Stimulated activated CD4-positive, alpha-beta T cell treated with anti-CD3 and anti-CD28 coated beads, Interleukin-12 subunit alpha, Interleukin-12 subunit beta, amount 100 ng/mL, for 24 hours (primary cell): Measurements from ENCODE around the gene ATP10A.

Experiments used
- DNase-seq, 2 experiments: peaks; one replicate each; pipeline ENCODE4 v3.0.0-alpha.2; 2020; ENCODE audit warnings: low read depth in 2 of 2

Gene ATP10A

DNA sequence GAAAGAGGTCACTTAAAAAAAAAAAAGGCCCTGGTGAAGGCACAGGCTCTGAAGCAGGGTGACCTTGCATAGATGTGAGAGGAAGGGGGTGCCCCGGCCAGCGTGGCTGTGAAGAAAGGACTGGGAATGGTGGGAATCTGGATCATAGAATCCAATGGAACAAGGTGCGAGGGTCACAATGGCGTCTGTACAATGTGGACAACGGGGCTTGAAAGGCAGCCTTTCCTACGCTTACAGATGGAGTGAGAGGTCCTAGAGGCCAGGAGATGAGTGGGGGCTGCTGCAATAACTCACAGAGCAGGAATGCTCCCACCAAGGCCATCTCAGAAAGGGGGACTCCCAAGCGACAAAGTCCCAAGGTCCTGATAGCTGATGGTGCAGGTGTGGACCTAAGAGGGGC is 162.2 kb downstream of the ATP10A start:
- no peak for DNase-seq

DNA sequence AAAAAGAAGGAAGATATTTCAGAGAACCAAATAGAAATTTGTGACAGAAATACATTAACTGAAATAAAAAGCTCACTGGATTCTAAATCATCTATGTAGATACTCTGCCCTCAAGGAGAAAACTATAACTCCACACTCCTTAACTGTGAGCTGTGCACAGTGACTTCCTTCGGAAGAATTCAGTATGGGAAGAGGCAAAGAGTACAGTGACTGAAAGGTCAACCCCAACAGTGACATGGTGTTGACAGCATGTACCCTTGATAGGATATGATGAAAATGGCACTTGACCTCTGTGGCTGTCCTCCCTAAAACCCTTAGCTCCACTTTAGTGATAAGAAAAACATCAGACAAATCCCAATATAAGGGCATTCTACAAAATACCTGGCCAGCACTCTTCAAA is 165.5 kb downstream of the ATP10A start:
- no peak for DNase-seq

DNA sequence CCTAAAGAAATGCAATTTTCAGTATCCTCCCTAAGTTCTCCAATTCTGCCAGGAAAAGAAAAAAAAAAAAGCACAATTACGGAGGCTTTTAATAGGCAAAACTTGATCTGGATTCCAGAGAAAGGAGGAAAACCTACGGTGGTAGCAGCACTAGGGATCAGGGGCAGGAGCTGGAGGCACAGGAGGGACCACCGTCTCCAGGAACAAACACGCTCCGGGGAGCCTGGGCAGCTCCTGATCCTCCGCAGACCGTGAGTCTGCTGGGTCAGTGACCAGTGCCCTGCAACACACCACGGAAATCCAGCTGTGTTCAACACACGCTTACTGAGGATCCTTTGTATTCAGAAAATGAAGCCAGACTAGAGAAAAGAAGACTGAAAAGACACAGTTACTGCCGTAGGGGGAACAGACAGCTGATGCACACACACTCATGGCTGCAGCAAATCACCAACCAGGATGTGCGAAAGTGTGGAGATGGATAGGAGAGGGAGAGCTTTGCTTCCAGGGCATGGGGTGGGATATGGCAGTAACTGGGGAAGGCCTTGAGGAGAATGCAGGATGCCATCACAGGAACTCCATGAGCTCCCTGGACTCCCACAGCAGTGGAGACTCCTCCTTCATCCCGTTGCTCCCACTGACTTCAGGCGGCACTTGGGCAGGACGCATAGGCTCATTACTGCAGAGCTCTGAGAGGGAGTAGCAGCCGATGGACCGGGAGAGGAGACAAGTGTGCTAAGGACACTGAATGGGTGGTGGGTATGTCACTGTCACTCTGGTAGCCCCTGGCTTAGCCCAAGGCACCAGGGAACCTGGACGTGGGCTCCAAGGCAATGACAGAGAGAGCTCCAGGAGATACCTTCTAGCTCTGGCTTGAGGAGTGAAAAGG is 167.0 kb downstream of the ATP10A start:
- no peak for DNase-seq

DNA sequence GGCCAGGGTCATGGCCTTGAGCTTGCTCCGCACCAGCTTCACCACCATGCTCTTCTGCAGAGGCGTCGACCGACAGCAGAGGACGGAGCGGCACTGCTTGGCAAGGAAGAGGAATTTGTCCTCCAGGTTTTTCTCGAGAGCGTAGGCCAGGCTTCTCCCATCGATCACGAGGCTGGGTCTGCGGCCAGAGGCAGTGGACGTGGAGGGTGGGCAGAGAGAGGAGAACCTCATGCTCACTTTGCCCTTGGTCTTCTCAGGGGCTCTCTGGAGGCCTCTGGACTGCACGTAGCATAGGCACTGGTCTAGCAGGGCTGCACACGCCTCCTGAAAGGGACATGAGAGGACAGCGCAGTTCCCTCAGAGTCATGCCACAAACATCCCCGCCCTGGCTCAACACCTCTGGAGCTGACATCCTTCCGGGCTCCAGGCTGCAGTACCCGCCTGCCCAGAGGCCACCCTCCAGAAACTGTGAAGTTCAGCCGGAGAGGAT is 168.3 kb downstream of the ATP10A start:
- no peak for DNase-seq

DNA sequence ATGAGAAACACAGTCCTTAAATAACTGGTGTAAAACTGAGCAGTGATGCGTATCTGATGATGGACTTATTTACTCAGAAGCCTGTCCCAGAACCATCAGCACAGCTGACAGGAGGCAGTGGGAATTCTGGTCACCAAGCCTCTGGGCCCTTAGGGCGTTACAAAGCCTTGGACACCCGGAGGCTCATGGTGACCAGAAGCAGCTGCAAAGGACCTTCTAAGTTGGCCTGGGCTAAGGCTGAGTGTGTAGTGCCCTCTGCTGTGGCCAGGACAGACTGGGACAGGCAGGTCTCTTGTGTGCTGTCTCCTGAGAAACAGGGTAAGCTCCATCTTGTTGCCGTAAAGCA is 168.9 kb downstream of the ATP10A start:
- DNase-seq: no peak

DNA sequence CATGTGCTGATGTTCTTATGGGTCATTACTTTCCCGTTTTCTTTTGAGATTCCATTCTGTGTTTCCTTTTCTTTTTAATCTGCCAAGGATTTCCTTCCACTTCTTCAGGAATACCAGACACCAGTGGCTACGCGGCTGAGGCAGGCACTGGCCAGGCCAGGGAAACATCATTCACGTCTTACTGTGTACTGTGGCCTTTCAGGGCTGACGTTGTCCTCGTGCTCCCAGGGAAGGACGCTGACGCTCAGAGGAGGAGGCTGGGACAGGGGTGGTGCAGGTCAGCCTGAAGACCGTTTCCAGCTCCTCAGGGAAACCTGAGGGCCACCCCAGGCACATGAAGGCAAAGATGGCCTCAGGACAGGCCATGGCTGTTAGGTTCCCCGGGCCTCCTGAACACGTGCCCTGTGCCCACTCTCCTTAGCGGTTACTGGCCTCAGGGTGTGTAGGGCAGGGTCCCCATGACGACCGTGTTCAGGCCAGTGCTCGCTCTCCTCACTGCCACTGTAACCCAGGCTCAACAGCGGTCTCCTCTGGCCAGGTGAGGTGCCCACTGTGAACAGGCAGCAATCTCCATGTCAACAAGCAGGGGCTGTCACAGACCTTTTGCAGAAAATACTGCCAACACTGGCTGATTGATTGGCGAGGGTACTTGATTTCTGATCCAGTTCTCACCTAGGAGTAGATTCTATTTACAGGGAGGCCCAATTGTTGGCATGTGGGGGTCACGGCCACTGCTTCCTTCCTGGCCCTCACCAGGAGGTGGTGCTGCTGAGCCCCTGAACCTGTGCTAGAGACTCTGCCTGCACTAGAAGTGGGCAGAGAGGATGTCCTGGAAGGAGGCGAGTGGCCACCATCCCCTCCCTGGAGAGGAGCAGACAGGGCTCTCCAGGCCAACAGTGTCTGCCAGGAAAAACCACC is 169.5 kb downstream of the ATP10A start:
- peak in 1 of 2 experiments; percentile 29 for DNase-seq

DNA sequence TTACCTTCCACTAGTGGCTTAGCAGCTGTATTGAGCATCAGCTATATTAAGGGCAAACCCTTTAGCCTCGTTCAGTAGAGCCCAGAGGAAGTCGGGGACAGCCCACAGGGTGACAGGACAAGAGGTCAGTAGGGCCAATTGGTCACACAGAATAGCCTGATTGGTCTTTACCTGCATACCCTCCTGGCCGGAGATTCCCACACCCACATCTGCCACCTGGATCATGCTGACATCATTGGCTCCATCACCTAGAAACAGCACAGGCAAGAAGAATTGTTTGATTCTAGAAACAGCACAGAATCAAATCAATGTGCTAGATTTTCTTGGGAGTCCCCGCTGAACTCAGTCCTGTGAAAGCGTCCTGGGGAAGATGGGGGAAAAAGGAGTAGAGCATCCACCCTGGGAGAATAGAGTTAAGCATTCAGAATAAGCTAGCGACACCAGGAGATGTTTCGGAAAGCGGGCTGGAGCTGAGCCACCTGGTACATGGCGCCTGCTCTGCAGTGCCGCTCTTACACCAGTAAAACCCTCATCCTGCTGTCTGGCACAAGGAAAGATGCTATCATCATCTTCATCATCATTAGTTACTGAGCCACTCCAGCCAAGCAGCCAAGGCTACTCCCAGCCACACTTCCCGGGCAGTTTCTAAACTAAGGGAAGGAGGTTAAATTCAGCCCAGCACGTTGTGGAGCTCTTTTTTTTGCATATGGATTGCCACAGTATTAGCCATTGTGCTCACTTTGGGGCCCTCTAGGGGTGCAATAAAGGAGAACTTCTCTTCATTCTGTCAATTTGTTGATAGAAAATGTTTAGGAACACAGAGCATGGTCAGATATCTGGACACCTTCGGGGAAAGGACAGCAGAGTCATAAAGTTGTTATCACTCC is 171.3 kb downstream of the ATP10A start:
- no peak for DNase-seq

DNA sequence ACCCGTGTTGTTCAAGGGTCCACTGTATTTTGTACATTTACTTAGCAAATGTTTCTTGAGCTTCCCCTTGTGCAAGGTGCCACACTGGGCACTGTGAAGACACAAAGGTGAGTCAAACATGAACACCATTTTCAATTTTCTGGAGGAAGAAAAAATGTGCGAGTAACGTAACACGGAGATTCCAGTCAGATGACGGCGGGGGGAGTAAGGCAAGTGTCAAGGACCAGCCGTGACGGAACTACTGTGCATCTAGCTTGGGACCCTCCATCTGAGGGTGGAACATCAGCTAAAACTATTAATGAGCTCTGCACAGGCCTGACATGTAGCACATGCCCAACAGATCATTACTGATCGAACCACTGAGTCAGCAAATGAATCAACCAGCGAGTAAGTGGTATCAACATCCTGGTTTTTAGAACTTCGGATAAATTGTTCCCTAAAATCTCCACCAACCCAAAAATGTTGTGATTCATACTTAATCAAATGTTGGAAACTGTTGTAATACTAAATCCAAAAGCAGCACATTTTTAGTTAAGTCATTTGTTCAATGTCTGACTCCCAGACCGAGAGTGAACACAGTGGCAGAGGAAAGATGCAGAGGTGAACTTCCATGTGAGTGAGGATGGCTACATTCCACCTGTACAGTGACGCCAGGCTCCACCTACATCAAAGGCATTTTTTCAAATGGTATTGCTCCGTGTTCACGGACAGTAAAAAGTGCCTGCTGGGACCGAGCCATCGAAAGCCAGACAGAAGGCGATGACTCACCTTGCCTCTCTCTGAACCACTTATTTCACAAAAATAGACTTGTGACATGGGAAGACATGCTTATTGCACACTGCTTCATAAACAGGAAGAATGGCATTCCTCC is 172.2 kb downstream of the ATP10A start:
- DNase-seq: no peak

DNA sequence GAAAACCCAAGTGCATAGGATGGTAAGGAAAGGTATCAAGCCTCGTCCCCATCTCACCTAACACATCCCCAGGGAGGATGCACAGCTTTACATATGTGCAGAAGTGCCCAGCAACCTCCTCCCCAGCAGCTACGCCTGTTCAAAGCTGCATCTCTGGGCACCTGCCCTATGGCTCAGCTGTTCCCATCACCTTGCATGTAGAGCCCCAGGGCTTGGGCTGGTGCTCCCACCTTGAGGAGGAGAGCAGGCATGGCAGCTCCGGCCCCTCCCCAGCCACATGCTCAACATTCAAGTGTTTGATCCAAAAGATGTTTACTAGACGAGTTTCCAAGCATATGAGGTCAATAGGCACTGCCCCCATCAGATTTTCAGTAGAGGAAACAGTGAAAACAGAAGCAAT is 173.5 kb downstream of the ATP10A start:
- no peak for DNase-seq

DNA sequence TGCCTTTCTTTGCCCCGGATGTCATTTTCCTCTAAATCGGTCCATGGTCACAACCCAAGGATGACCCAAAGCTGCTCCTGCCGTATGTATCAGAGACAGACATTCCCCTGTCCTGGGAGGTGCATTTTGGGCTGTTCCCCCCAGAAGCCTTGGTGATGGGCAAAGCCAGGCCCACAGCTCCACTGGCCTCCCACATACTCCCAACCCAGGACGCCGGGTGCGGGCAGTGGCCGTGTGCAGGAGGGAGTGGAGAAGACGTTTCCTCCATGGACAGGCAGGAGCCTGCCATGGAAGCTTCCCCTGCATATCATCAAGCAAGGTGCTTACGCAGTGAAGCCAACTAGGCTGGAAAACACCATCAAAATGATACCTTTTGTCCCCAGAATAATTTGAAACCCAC is 175.0 kb downstream of the ATP10A start:
- DNase-seq: no peak

DNA sequence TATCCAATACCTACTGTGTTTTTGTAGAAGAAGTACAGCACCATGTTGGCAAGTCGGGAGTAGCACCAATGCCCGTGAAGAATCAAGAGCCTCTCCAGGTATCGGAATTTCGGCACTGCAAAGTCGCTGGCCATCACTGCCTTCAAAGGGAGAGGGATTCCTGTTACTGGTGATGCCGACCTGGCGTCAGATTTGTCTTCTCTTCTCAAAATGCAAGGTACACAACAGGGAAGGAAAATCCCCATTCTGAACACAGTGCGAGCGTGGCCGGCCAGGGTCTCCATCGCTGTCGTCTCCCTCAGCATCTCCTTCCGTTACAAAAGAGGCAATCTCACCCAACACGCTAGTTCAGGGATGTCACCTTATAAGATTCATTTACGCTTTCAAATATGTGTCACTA is 175.4 kb downstream of the ATP10A start:
- DNase-seq: no peak

DNA sequence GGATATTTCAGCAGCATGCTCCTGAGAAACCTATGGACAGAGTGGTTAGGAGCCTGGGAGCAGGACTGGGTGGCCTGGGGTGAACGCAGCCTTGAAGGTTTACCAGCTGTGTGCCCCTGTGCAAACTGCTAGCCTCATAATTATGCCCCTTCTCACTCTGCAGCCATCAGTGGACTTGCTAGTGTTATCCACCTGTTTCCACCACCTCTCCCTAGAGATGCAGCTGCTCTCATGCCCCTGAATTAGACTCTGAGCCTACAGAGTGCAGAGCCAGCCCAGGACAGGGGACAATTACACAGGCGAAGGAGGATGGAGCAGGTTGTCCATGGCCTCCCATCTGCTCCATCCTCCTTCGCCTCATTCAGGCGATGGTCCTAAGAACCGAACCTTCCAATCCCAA is 175.9 kb downstream of the ATP10A start:
- DNase-seq: no peak

DNA sequence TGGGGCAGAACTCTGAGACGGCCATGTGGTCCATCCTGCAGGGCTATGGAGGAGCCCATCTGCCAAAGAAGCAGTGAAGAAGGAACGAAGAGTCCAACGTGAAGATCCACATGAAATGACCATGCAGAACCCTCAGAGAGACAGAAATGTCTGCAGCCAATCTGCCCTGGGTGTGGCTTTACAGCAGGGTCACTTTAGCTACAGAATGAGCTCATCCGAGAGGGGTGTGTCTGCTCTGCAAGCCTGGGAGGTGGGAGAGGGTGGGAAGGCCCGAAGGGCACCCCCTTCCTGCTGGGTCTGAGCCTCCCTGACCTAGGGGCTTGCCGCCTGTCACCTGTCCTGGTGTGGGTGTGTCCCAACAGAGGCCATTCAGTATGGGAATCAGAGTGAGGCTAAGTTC is 176.3 kb downstream of the ATP10A start:
- DNase-seq: no peak

DNA sequence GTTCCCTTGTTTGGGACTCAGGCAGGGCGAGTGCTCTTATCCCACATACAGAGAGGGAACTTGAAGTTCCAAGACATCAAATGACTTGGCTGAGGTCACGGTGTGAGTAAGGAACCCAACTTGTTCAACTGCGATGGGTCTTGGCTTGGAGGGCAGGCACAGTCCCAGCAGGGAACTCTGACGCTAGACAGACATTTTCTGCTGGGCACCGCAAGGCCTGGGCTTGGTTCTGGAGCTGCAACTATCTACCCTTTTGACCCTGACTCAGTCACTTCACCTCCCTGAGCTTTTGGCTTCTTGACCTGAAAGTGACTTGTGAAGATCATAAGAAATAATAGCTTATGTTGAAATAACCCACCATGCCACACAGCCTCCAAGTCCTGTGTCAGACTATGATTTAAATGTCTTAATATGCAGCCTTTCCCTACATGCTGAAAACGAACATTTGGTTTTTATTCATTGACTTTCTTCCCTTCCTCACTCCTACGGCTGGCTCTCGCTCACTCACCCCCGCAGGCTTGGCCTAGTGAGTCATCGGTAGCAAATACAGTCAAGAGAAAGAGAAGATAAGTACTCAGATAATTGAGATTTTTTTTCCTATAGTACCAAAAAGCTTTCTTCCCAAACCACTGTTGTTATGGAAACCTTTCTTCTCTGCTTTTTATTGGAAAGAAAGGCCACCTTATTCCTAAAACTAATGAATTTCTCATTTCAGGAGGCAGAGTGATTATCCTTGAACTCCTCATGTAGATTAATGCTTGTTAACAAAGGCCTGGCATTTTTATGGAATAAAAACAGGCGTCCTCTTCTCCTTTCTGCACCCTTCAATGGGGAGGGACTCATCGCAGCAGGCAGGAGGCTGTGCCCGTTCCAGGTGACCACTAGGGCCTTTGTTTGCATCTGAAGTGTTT is 178.4 kb downstream of the ATP10A start:
- no peak for DNase-seq

DNA sequence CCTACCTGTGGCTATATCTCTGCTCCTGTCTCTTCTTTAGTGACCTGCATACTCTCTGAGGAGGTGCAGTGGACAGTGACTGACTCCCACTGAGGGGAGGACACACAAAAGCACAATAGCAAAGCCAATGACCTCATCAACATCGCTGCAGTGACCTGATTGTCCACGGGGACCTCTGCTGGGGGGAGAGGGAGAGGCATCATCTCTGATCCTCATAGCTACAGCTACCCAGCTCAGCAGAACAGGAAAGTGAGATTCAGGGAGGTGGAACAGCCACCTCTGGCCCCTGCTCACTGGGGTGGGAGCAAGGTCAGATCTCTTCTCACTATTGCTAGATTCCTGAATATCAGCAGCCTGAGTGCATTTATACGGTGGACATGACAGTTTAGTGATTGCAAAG is 179.2 kb downstream of the ATP10A start:
- DNase-seq: no peak

DNA sequence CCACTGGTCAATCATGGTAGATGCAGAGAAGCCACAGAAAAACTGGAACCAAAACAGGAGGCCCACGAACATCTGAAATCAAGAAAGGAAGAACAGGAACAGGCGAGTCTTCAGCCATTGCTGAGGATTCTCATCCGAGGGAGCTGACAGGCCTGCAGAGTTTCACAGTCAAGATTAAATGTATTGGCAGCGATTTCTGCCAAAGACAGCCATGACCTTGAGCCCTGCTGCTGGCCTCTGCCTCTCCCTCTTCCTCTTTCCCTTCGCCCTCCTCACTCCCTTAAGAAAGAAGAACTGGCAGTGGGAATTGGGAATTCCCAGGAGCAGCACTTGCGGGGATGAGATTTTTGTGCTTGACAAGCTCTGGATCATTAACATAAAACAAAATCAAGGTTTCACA is 179.7 kb downstream of the ATP10A start:
- DNase-seq: no peak

DNA sequence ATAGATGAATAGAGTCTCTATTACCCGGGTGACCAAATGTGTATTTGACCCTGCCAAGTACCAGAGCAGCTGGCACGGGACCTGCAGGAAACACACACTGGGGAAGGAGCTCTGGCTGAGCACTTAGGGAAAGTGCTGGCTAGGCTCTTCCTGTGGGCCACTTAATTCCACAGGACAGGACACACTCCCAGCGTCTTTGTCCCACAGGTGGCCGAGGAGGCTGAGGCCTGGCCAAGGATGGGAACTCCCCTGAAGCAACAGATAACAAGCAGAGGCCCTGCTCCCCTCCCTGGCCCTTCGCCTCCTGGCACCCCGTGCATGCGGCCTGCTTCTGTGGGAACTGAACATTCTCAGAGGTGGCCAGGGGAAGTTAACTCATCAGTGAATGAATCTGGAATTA is 180.8 kb downstream of the ATP10A start:
- no peak for DNase-seq

DNA sequence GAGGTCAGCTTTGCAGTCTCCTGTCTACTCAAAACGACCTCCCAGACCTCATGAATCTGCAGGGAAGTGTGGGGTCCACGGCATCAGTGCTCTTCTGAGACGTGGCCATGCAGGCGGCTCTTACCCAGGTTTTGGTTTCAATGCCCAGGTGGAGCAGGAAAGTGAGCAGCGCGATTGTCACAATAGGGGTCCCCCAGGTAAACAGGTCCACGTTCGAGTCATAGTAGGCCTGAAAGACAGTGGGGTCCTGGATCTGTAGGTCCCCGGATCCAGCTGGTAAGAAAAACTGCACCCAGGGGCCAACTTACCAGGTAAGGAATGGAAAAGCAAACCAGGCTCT is 182.5 kb downstream of the ATP10A start:
- DNase-seq: no peak

DNA sequence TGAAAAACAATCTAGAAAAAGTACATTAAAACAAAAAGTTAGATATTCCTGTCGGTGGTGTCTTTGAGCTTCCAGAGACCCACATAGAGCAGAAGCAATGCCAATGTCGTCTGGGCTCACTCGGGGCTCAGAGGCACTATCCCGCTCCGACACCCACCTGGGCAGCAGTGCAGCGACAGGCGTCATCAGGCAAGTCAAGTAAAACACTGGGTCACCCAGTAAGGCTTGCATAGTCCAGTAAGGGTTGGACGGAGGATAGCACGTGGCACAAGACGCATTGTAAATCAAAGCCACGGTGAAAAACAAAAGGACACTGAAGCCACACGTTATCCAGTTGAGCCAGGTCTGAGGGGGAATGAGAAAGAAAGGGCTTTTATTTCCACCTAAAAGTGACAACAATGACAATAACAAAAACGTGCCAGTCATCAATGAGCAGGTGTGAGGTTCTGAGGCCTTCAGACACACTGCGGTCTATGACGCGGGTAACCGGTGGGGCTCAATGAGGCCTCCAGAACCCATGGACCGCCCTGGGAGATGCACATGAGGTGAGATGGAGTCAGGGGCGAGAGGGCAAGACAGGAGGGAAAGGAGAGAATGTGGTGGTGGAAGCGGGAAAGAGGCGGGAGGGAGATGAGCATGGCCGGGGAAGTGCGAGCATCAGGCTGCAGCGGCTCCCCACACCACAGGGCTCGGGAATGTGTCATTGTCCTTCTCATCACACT is 183.0 kb downstream of the ATP10A start:
- DNase-seq: no peak
